ENCODE results near the gene TMPRSS9.

- TF ChIP-seq CTCF (IDR thresholded peaks at IDR 0.05) (no peak), POLR2A (IDR thresholded peaks at IDR 0.05) (no peak)
Measured at GRCh38 chr19:2338055-2338615, 21.9 kb upstream of the TMPRSS9 start.
